NCI-H2107 treated with DMSO at 0.1 percent for 48 hours (cell line): ENCODE results near the gene SPATA19.
A peak's percentile ranks its signal among the peaks of the same experiment; 100 is the strongest.

Experiments used
- DNase-seq: peaks from one replicate; lab custom pipeline; 2025; ENCODE audit not compliant: unreplicated experiment; lab: John Stamatoyannopoulos, UW

Gene SPATA19

DNA sequence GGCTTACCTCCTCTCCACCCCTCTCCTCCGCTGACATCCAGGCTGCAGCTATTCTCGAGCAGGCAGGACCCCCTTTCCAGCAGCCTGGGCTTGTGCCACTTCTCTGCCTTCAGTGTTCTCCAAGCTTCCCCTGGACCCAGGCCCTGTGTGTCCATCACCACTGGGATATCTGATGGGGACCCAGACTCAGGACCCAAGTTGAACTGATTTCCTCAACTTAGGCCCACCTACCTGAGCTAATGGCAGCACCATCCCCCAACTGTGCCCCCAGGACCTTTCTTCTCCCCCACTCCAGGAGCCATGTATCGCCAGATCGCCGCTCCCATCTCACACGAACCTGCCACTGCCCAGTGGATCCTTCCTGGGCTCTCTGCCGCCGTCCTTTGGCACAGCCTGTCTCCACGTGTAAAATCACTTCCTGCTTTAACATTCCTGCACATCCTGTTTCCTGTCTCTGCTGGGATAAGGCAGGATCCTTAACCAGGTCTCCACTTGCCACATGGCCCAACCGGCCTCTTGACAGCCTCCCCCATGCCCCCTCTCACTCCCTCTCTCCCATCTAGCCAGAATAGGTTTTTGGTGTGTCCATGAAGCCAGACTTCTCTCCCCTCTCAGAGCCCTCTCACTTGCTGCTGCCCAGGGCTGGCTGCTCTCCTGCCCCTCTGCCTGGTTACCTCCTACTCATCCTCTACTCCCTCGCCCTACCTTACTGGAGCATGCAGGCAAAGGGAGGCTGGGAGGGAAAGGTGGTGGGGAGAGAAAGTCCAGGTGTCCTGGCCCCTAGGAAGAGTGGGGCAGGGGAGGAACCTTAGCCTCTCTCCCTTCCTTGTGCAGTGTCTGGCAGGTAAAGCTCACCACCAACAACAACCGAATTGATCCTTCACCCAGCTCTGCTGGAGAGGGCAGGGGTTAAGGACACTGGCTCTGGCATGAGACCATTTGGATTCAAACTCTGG, 9.4 kb downstream of the SPATA19 start:
- no peak for DNase-seq

DNA sequence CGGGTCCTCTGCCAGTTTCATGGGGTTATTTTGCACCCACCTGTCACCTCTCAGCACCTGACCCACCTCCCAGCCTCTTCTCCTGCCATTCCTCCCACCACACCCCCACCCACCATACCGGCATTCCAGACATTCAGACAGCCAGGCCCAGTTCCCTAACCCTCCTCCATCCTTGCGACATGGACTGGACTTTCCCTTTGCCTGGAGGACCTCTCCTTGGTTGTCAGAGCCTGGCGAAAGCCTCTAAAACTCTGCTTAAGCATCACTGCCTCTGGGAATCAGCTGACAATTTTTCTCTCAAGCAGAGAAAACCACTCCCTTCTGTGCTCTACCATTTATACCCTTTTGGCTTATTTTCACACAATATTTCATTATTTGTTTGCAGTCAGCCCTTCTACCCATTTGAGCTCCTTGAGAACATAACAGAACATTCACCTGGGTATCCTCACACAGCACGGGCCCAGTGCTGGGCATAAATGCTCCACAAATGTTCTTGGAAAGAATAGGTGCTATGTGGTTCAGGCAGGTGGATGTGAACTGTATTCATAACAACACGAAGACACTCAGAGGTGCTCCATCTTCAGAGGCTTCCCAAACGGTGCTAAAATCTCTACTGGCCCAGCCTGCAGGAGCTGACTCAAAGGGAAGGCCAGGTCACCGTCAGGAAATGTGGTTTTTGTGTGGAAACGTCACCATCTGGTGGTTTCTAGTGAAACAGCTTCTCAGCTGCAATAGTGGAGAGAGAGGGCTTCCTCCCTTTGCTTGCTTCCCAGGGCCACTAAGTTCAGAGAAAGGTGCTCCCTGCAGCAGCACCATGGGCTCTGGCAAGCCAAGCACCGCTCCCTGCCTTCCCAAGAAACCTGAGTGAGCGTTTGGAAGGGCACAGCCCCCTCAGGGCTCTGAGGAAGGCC, 10.4 kb downstream of the SPATA19 start:
- peak; percentile 30 for DNase-seq

DNA sequence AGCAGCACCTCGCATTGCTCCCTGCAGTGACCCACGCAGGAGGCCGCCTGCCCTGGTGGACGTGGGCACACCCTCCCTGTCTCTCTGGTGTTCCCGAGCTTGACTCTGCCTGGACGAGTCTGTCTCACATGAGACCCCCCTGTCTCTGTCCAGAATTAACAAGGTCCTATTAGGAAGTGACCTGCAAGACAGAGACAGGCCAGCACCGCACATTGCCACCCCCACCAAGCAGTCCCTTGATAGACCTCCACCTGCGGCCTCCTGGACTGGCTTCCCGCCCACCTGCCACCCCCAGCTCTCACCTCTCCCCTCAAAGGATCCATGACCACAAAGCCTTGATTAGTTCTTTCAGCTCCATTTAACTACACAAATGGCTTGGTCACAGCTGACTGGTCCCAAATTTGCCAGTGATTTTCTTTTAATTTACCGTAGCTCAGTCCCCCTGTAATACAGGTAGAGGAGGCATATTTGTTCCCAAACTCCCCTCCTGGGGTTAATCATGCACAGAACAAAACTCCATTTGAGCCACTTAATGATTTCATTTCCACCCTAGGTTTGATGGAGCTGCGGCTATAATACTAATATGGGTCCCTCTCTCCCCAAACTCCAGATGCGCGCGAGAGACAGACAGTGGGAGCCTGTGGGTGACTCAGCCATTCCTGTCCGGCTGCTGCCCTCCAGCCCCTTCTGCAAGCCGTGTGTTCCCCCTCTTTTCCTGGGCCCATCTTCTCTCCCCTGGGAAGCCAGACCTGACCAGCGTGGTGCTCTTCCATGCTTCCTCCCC, 11.2 kb downstream of the SPATA19 start:
- DNase-seq = peak; percentile 42

DNA sequence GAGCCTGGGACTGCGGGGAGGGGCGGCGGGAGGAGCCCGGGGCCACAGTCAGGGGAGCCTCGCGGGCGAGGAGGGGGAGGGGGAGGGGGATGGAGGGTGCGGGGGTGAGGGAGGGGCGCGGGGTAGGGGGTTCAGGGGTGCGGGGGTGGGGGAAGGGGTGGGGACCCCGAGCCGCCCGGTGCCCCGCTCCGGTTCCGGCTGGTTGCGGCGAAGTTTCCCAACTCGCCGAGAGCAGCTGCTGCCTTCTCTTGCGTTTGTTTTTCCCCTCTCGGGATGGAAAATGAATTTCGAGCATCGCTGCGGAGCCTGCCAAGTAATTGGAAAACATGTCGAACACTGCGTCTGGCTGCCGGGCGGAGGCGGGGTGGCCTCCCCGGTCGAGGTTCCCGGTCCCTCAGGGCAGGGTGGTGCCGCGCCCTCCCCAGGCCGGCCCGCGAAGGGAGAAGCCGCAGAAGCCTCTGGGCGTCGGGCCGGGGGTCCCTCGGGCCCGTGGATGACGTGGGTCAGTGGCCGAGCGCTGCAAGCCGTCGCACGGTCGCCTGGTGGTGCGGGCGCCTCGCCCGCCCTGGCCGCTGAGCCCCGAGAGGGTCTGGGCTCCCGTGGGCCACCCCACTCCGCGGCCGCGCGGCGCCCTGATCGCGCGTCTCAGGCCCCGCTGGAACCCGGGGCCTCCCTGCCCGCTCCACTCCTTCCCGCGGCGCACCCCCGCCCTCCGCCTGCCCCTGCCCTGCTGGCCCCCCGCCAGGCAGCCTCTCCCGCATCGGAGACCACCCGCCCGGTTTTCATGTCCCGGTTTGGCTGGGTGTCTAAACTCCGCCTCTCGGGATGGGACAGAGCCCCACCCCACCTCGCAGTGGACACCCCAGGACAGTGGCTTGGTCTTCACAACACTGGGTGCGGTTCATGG, 12.1 kb downstream of the SPATA19 start:
- DNase-seq = no peak

DNA sequence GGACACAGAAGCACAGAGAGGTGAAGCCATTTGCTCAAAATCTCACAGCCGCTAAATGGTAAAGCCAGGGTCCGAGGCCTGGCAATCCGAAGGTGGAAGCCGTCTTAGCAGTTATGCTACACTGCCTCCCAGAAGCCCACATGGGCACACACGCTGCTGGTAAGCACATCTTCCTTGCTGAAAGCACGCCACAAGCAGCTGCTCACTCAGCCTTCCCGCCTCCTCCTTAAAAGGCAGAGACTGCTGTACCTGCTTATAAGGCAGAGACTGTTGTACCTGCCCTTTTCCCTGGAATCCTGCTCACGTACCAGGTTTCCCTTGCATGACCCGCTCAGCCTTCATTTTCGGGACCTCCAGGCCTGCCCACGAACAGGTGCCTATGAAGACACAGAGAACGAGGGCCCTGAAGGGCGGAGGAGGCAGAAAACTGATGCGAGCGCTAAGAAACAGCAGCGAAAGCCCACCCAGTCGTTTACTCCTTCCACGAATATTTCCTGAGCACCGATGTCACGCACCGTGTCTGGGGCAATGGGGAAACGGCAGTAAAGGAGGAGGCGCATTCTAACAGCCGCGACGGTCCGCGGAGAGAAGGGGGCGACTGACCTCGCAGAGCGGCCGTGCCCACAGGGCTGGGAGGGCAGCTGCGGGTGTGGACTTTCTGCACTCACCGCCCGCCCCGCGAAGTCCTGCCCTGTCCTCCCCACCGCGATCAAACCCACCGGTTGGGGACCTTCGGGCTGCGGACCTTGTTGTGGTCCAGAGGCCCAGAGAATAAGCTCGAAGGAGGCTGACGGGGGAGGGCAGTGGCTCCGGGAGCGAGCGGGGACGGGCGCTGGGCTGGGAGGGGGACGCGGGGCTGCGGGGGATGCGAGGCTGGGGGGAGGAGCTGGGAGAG, 13.0 kb downstream of the SPATA19 start:
- no peak for DNase-seq

DNA sequence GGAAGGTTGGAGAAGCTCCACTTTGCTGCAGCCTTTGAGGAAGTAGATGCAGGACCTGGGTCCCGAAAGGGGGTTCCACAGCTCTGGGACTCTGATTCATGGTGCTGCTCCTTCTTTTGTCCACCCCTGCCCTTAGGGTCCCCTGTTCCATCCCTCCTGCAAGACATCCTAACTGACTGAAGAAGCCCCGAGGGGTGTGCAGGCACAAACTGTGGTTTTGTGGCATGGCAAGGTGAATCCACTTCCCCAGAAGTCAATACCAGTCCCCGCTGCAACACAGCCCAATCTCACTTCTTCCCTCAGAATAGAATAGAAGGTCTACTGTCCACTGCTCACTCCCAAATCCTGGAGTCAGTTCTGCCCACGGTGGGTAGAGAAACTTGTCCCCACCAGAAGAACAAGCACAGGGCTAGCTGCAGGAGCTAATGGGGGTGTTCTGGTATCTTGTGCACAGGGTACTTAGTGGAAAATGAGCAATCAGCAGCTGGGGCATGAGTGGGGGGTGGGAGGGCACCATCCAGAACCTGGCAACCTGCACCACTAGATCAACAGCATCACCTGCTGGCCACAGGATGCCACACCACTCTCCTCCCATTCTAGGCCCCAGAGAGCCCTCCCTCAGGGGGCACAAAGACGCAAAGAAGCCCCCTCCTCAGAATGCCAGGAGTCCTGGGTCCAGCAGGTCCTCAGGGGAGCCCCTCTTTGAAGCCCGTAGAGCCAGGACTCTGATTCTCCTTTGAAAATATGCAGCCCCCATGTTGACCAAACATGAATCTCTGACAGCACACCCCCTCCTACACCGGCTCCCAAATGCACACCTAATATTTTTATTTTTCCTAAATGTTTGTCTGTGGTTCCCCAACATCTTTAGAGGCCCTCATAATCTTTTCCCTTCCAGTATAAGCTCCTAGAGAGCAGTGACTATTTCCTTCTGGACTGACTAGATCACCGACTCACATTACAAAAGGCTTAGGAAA, 14.1 kb downstream of the SPATA19 start:
- no peak for DNase-seq

DNA sequence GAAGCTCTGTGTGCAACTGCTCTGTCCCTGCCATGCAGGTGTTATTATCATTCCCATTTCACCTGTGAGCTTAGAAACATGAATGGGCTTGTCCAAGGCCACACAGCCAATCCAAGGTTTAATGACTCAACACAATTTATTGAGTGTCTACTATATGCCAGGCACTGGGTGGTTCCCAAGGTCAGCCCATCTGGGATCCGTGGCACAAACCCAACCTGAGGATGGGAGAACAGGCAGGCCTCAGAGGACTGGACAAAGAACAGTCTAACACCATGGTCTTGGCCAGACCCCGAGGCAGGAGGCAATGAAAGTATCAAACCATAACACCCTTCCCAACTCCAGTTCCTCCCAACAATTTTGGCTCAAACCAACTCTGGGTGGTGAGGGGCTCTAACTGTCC, 15.7 kb downstream of the SPATA19 start:
- no peak for DNase-seq

DNA sequence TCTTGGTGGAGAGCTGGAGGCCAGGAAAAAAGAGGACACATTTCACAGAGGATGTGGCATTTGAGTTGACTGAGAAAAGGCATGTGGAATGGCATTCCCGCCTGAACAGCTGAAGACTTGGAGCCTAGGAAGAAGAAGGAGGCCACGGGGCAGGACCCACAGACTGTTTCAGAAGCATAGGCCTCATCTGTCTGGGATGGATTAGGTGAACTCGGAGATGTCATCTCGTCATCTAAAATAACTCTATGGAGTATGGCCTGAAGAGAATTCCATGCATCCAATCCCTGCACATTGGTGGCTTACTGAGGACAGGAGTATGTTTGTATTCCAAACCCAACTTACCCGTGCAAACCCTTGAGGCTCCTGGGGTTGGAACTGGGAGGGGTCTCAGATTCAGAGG, 16.4 kb downstream of the SPATA19 start:
- DNase-seq = no peak

DNA sequence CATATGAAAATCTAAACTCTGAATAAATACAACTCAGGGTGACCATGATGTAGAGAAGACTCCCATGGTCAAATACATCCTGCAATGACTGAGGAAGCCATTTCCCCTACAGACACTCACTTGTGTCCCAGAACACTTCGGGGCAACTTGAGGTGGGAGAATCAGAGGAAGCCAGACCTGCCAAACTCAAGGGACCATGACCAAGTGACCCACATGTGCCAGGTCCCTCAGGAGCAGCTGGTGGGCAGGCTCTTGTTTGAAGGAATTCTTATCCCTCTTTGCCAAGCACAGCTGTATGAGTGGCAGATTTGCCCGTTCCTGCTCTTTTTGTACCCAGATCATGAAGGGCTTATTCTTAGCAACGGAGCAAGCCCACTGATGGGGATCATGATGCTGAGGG, 17.8 kb downstream of the SPATA19 start:
- no peak for DNase-seq

DNA sequence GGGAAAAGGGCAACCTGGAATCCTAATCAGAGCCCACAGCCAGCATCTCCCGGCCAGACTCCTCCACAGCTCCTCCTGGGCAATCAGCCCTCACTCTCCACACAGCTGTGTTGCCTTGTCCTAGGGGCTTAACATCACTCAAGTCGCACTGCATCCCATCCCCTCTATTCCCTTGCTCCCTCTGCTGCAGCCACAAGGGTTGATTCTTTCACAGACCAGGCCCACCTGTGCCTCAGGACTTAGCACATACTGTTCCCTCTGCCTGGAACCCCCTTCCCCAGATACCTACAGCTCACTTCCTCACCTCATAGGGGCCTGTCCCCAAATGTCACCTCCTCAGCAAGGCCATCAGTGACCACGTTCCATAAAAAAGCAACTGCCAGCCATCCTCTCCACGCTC, 18.4 kb downstream of the SPATA19 start:
- no peak for DNase-seq

DNA sequence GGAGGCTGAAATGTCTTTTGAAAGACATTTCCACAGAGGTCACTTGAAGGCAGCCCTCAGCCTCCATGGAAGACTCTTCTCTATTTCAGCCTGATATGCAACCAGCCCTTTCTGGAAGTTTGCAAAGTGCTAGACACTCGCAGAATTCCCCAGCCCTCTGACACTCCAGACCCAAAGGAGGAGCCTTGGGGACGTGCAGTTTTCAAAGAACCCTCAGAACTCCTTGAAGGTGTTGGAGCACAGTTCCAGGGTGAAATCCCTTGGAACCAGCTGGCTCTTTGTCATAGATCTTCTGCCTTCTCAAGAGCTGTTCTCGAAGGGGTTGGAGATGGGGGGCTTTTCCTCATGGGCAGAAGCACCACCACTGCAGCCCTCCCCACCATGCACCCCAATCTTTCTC, 19.6 kb downstream of the SPATA19 start:
- no peak for DNase-seq

DNA sequence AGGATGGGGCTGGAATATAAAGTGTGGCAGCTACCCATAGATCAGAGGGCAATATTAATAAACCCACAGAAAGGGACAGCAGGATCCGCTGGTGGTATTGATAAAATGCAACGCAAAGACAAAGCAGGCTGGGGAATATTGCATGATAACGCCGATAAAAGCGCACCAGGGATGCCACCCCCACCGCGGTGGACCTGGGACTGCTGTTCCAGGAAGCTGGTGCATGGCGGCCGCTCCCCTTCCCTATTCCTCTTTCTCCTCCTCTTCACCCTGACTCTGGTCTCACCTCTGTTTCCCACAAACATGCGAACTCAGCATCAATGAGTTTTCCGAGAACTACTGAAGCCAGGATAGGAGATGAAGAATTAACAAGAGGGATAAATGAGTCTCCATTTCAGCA, 20.2 kb downstream of the SPATA19 start:
- DNase-seq = no peak

DNA sequence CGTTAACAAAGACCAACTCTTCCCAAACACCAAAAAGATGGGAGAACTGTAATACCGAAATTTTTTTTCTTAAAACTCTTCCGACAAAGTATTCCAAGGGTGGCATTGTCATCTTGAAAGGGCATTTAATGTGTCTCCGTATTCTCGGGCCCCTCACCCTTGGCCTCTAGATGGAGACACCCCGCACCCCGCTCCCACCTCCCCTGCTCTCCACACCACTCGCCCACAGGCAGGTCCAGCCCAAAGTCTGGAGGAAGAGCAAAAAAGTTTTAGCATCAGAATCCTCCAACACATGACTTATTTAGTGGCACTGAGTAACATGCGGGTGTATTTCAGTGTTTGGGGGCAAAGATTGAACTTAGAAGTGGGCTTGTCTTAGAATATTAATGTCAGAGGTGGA, 20.7 kb downstream of the SPATA19 start:
- no peak for DNase-seq

DNA sequence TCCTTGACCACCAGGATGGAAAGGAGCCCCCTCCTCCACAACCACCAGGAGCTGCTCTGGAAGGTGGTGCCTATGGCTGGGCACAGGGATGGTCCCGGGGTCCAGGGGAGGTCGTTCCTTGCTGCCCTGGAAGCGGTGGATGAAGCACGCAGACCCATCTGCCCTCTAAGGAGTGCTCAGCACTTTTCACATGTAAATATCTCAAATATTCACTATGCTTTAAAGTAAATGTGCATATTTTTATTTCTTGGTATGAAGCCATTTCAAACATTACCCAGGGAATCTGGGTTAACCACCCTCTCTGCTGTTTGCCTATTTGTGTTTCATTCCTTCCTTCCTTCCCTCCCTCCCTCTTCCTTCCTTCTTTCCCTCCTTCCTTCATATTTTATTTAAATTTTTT, 21.7 kb downstream of the SPATA19 start:
- no peak for DNase-seq

DNA sequence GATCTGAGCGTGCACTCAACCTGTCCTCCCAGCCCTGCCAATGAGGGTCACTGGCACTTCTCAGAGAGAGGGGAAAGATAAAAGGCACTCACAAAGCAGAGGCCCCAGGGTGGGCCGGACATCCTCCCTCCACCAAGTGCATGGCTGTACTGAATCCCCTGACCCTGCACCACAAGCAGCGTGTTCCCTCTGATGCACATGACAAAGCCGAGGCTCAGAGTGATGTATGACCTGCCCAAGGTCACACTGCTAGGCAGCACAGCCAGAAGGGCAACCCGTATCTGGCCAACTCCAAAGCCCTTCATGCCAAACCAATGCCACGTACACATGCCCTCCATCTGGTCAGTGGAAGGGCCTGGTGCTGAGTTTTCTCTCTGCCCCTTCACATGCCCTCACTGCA, 22.1 kb downstream of the SPATA19 start:
- DNase-seq = no peak

DNA sequence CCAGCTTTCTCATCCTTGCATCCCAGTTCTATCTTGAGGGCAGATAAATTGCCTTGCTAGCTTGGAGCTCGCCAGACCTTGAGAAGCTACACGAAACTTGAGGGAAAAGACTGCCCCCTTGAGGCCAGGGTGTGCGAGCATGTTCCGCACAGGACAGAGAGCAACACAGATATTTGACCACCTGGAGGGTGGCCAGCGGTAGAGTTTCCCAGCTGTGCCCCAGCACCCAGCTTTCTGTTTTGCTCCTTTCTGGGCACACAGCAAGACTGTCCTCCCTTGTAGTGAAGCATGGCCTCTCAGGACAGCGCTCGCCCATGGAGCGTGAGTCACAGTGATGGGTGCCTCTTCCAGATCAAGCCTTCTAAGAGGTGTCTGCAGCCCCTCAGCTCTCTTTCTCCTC, 23.5 kb downstream of the SPATA19 start:
- DNase-seq = peak; percentile 41

DNA sequence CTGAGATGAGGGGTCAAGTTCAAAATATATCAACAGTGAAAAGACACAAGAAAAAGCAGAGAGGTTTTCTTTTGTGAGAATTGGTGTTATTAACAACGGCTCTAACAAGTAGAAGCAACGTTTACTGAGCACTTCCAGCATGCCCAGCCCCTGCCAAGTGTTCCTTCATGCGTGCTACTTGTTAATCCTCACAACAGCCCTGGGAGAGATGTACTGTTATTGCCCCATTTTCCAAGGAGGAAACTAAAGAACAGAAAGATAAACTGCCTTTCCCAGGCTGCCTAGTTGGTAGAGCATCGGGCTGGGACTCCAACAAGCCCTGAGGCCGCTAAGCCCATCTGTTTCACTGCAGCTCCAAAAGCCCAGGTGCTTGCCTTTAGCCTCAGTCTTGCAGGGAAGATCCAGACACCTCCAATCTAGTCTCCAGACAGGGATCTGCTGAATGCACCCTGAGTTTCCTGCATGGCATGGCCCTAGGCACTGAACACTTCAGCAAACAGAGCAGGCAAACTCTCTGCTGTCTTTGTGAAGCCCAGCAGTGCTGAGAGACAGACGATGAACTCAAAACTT, 25.5 kb downstream of the SPATA19 start:
- no peak for DNase-seq

DNA sequence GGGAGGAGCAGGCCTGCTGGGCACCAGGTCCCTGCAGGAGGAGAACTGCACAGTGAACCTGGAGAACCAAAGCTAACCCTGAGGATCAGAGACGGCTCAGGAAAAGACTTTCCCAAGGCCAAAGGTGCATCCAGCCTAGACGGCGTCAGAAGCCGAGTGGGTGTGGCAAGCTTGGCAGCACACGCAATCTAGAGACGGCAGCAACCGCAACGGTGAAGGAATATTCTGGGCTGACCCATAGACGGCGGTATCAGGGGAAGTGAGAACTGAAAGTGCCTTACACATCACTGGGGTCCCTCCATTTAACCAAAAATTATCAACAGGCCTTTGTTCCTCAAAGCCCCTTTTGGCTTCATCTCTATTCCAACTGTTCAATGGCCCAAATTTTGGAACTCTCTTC, 26.2 kb downstream of the SPATA19 start:
- DNase-seq = no peak
